ENCODE results near the gene CHD9. TPM values are rescaled to one million over a fixed set of nuclear protein-coding genes. Genes with fewer than 3 reads are reported as not detected.

Gene CHD9
- total RNA-seq, 1 experiment from 2014 or later, result 18.9 TPM

DNA sequence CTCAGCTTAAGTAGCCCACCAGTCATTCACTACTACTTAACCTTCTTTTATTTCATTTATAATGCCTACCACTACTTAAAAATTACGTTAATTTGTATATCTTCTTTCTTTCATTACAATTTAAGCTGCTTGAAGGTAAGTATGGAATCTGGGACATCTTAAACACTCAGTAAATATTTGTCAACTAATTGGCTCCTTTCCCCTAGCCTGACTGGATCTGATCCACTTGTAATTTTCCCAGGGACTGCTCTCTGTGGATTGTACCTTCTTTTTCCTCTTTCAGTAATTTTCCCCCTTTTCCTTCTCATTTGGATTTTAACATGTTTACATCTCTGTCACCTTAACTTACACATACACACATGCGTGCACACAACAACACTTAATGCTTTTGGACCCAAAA, 227.1 kb downstream of the CHD9 start:
- Histone ChIP-seq H3K9me3 (ENCODE audit: control insufficient read depth in 1 of 2, insufficient read depth in 1 of 2, low read depth in 1 of 2, low read length in 2 of 2) (no peaks in the 10 kb centered on the region), H3K9me2 (ENCODE audit: insufficient read depth) (no peaks in the 10 kb centered on the region), H2AFZ (ENCODE audit: low read depth, low read length, poor library complexity, severe bottlenecking) (no peak overlapping the region), H3K27me3 (ENCODE audit: insufficient read depth, low read length) (no peaks in the 10 kb centered on the region), H3K4me3 (replicated peaks in 1 of 2; ENCODE audit: low read depth in 1 of 2, low read length in 2 of 2) (no peak overlapping the region), H3K4me1 (ENCODE audit: control insufficient read depth in 1 of 2, insufficient read depth in 2 of 2, low read length in 2 of 2) (no peaks in the 10 kb centered on the region), H3K27ac (ENCODE audit: low read depth, low read length) (no peak overlapping the region), H3K79me2 (ENCODE audit: insufficient read depth, low read length) (no peaks in the 10 kb centered on the region), H3K4me2 (ENCODE audit: low read length) (no peak overlapping the region), H3K36me3 (ENCODE audit: control insufficient read depth in 1 of 2, insufficient read depth in 2 of 2, low read length in 2 of 2) (peaks cover 0 to 5% of the 10 kb centered on the region in 2 experiments; a peak in 1 of 4 replicates), H4K20me1 (ENCODE audit: insufficient read depth) (no peaks in the 10 kb centered on the region), H3K9ac (ENCODE audit: low read length) (no peak overlapping the region)
- ChIA-PET RAD21 (ENCODE audit: low non-redundant PET in 1 of 2, low total read pairs in 2 of 2, uncharacterized antibody in 2 of 2, unreplicated experiment in 2 of 2) (no interaction called here), POLR2A (no interaction called here), CTCF (interaction anchor here (1.3 kb wide), 1 partner anchor 8 kb away, joined by 4 read pairs; no protein-coding TSS in a partner anchor)
- intact Hi-C loops (cut with micrococcal nuclease), result loop anchor here (10.0 kb wide), 1 partner anchor 307 kb away; no protein-coding TSS in a partner anchor
- ATAC-seq (no peak), DNase-seq (ENCODE audit: low read depth, low spot score) (no peak)
- TF ChIP-seq CBX3 (IDR thresholded peaks at IDR 0.05; ENCODE audit: low read depth) (no peak), EZH2phosphoT487 (IDR thresholded peaks at IDR 0.05; ENCODE audit: borderline replicate concordance) (no peak), SIN3A (IDR thresholded peaks at IDR 0.05; ENCODE audit: low read depth) (no peak), JUND (IDR thresholded peaks at IDR 0.05) (no peak), RAD21 (IDR thresholded peaks at IDR 0.05; ENCODE audit: low read depth) (no peak), YY1 (IDR thresholded peaks at IDR 0.05; ENCODE audit: extremely low read depth, insufficient replicate concordance, low read depth, low read length) (no peak)
- TF ChIP-seq, protein P1, sequence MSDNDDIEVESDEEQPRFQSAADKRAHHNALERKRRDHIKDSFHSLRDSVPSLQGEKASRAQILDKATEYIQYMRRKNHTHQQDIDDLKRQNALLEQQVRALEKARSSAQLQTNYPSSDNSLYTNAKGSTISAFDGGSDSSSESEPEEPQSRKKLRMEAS (IDR thresholded peaks at IDR 0.05), result no peak
- TF ChIP-seq, protein P2, sequence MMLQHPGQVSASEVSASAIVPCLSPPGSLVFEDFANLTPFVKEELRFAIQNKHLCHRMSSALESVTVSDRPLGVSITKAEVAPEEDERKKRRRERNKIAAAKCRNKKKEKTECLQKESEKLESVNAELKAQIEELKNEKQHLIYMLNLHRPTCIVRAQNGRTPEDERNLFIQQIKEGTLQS (IDR thresholded peaks at IDR 0.05), result no peak
- TF ChIP-seq, protein P3, sequence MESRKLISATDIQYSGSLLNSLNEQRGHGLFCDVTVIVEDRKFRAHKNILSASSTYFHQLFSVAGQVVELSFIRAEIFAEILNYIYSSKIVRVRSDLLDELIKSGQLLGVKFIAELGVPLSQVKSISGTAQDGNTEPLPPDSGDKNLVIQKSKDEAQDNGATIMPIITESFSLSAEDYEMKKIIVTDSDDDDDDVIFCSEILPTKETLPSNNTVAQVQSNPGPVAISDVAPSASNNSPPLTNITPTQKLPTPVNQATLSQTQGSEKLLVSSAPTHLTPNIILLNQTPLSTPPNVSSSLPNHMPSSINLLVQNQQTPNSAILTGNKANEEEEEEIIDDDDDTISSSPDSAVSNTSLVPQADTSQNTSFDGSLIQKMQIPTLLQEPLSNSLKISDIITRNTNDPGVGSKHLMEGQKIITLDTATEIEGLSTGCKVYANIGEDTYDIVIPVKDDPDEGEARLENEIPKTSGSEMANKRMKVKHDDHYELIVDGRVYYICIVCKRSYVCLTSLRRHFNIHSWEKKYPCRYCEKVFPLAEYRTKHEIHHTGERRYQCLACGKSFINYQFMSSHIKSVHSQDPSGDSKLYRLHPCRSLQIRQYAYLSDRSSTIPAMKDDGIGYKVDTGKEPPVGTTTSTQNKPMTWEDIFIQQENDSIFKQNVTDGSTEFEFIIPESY (IDR thresholded peaks at IDR 0.05; ENCODE audit: extremely low read depth, insufficient replicate concordance, low read length), result no peak
- TF ChIP-seq, protein P4, sequence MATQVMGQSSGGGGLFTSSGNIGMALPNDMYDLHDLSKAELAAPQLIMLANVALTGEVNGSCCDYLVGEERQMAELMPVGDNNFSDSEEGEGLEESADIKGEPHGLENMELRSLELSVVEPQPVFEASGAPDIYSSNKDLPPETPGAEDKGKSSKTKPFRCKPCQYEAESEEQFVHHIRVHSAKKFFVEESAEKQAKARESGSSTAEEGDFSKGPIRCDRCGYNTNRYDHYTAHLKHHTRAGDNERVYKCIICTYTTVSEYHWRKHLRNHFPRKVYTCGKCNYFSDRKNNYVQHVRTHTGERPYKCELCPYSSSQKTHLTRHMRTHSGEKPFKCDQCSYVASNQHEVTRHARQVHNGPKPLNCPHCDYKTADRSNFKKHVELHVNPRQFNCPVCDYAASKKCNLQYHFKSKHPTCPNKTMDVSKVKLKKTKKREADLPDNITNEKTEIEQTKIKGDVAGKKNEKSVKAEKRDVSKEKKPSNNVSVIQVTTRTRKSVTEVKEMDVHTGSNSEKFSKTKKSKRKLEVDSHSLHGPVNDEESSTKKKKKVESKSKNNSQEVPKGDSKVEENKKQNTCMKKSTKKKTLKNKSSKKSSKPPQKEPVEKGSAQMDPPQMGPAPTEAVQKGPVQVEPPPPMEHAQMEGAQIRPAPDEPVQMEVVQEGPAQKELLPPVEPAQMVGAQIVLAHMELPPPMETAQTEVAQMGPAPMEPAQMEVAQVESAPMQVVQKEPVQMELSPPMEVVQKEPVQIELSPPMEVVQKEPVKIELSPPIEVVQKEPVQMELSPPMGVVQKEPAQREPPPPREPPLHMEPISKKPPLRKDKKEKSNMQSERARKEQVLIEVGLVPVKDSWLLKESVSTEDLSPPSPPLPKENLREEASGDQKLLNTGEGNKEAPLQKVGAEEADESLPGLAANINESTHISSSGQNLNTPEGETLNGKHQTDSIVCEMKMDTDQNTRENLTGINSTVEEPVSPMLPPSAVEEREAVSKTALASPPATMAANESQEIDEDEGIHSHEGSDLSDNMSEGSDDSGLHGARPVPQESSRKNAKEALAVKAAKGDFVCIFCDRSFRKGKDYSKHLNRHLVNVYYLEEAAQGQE (IDR thresholded peaks at IDR 0.05; ENCODE audit: low read depth), result no peak
- TF ChIP-seq, protein P5, sequence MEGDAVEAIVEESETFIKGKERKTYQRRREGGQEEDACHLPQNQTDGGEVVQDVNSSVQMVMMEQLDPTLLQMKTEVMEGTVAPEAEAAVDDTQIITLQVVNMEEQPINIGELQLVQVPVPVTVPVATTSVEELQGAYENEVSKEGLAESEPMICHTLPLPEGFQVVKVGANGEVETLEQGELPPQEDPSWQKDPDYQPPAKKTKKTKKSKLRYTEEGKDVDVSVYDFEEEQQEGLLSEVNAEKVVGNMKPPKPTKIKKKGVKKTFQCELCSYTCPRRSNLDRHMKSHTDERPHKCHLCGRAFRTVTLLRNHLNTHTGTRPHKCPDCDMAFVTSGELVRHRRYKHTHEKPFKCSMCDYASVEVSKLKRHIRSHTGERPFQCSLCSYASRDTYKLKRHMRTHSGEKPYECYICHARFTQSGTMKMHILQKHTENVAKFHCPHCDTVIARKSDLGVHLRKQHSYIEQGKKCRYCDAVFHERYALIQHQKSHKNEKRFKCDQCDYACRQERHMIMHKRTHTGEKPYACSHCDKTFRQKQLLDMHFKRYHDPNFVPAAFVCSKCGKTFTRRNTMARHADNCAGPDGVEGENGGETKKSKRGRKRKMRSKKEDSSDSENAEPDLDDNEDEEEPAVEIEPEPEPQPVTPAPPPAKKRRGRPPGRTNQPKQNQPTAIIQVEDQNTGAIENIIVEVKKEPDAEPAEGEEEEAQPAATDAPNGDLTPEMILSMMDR (IDR thresholded peaks at IDR 0.05 in 2 of 3, conservative IDR thresholded peaks at IDR 0.05 in 1 of 3; ENCODE audit: borderline replicate concordance in 1 of 3, insufficient read depth in 1 of 3, low read depth in 2 of 3, low read length in 2 of 3), result no peak
- BruUV-seq (replicated peaks), result no TSS peak

All from HCT116 (cell line).